Left ventricle myocardium inferior (tissue), 1 donor: ENCODE data around the gene MGRN1. TPM values are rescaled to one million over a fixed set of nuclear protein-coding genes. Genes with fewer than 3 reads are reported as not detected.

Source experiments
- DNase-seq: peaks from one replicate; pipeline ENCODE4 v3.0.0-alpha.2; 2020
- H3K27ac ChIP-seq: fragments of 200-600 bp; replicated peaks from 2 replicates; pipeline ENCODE4 v1.8.0; 2021
- H3K27me3 ChIP-seq: fragments of 200-600 bp; 2 replicates; pipeline ENCODE4 v1.8.0; 2021; ENCODE audit warnings: low read depth
- H3K36me3 ChIP-seq: fragments of 200-600 bp; 2 replicates; pipeline ENCODE4 v1.8.0; 2021
- H3K4me1 ChIP-seq: fragments of 200-600 bp; 2 replicates; pipeline ENCODE4 v1.8.0; 2021
- H3K4me3 ChIP-seq: fragments of 200-600 bp; 2 replicates; pipeline ENCODE4 v1.8.0; 2021; ENCODE audit warnings: mild to moderate bottlenecking, moderate library complexity
- H3K9me3 ChIP-seq: fragments of 200-600 bp; replicated peaks from 2 replicates; pipeline ENCODE4 v1.8.0; 2021
- intact Hi-C: fragments of 100-400 bp; cut with micrococcal nuclease; formaldehyde crosslinking; loops from one replicate; pipeline ENCODE4 v1.11.0; 2022
- total RNA-seq: library from RNA; stranded (reverse); fragmentation: NEBNext Ultra II Directional; extraction: Animal tissue kit (Norgen Biotek cat#: 25700); gene quantifications from one replicate; pipeline ENCODE4 v1.2.1, GENCODE V29; 2021
- TF ChIP-seq, protein P1 (sequence below): fragments of 200-600 bp; IDR thresholded peaks from 2 replicates; pipeline ENCODE4 v1.8.0; 2021; ENCODE audit warnings: antibody characterized with exemption, mild to moderate bottlenecking, borderline replicate concordance
- donor health status: DM: no; HTN: yes; CAD: no; lungs with severe emphysema.

MGRN1 gene
- total RNA-seq, 1 donor from 2014 or later: 30.5 TPM

GRCh38 chr16:4726616-4727015, 102.0 kb downstream of the MGRN1 start:
- intact Hi-C loops: no loop called here
- Histone ChIP-seq H3K27me3 (no peaks in the 10 kb centered on the region), H3K9me3 (no peaks in the 10 kb centered on the region), H3K27ac (no peak overlapping the region), H3K36me3 (peaks cover 73% of the 10 kb centered on the region), H3K4me1 (no peaks in the 10 kb centered on the region), H3K4me3 (no peak overlapping the region)
- TF ChIP-seq, protein P1, sequence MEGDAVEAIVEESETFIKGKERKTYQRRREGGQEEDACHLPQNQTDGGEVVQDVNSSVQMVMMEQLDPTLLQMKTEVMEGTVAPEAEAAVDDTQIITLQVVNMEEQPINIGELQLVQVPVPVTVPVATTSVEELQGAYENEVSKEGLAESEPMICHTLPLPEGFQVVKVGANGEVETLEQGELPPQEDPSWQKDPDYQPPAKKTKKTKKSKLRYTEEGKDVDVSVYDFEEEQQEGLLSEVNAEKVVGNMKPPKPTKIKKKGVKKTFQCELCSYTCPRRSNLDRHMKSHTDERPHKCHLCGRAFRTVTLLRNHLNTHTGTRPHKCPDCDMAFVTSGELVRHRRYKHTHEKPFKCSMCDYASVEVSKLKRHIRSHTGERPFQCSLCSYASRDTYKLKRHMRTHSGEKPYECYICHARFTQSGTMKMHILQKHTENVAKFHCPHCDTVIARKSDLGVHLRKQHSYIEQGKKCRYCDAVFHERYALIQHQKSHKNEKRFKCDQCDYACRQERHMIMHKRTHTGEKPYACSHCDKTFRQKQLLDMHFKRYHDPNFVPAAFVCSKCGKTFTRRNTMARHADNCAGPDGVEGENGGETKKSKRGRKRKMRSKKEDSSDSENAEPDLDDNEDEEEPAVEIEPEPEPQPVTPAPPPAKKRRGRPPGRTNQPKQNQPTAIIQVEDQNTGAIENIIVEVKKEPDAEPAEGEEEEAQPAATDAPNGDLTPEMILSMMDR: no peak
- DNase-seq: no peak

- TF ChIP-seq, protein P1: no peak
- no peak overlapping the region for H3K27ac ChIP-seq
- no peak overlapping the region for H3K4me3 ChIP-seq
- H3K4me1 ChIP-seq: peaks cover 8% of the 10 kb centered on the region
- no peak for DNase-seq
- H3K36me3 ChIP-seq: peaks cover 66% of the 10 kb centered on the region
- intact Hi-C loops: no loop called here
- H3K9me3 ChIP-seq: no peaks in the 10 kb centered on the region
- no peaks in the 10 kb centered on the region for H3K27me3 ChIP-seq
Observed at GRCh38 chr16:4728676-4729075, 104.0 kb downstream of the MGRN1 start.

GRCh38 chr16:4729876-4730275, 105.2 kb downstream of the MGRN1 start:
- Histone ChIP-seq H3K36me3 (peaks cover 60% of the 10 kb centered on the region), H3K27ac (no peak overlapping the region), H3K9me3 (no peaks in the 10 kb centered on the region), H3K4me3 (no peak overlapping the region), H3K27me3 (no peaks in the 10 kb centered on the region), H3K4me1 (peaks cover 18% of the 10 kb centered on the region)
- no peak for DNase-seq
- TF ChIP-seq, protein P1: no peak
- intact Hi-C loops: no loop called here

GRCh38 chr16:4733211-4733742, 108.7 kb downstream of the MGRN1 start:
- no peak for DNase-seq
- TF ChIP-seq, protein P1: no peak
- H3K36me3 ChIP-seq: peaks cover 33% of the 10 kb centered on the region
- intact Hi-C loops: no loop called here
- no peaks in the 10 kb centered on the region for H3K9me3 ChIP-seq
- H3K27ac ChIP-seq: peak overlapping the region; percentile 84
- peaks cover 25% of the 10 kb centered on the region for H3K4me1 ChIP-seq
- no peaks in the 10 kb centered on the region for H3K27me3 ChIP-seq
- H3K4me3 ChIP-seq: peak overlapping the region; percentile 88

GRCh38 chr16:4733747-4734062, 109.1 kb downstream of the MGRN1 start:
- intact Hi-C loops: no loop called here
- Histone ChIP-seq H3K9me3 (no peaks in the 10 kb centered on the region), H3K4me1 (peaks cover 25% of the 10 kb centered on the region), H3K27ac (peak overlapping the region; percentile 84), H3K36me3 (peaks cover 28% of the 10 kb centered on the region), H3K4me3 (peak overlapping the region; percentile 88), H3K27me3 (no peaks in the 10 kb centered on the region)
- DNase-seq: no peak
- TF ChIP-seq, protein P1: no peak
